Measurements from ENCODE around the gene SLX4IP.

SLX4IP gene

DNA sequence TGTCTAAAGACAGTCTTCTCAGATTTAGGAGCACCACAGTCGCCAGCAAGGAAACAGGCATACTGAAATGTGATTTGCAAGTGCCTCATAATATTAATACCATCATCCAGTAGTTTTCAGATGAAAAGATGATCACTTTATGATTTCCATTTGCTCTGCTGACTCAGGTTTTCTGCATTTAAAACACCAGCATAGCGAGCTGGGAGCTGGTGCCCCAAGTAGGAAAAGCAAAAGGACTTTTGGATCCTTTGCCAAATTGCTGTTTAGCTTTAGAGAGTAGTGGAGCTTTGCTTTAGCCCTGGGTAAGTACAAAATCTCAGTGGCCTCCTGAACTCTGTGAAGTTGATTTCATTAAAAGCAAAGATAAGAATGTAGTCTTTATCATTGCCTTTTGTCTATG, 160.2 kb downstream of the SLX4IP start:
- no peak overlapping the region for H3K4me3 ChIP-seq (ENCODE audit: low read length)
- no peak for DNase-seq (ENCODE audit: low read depth)
- TF ChIP-seq, protein P1, sequence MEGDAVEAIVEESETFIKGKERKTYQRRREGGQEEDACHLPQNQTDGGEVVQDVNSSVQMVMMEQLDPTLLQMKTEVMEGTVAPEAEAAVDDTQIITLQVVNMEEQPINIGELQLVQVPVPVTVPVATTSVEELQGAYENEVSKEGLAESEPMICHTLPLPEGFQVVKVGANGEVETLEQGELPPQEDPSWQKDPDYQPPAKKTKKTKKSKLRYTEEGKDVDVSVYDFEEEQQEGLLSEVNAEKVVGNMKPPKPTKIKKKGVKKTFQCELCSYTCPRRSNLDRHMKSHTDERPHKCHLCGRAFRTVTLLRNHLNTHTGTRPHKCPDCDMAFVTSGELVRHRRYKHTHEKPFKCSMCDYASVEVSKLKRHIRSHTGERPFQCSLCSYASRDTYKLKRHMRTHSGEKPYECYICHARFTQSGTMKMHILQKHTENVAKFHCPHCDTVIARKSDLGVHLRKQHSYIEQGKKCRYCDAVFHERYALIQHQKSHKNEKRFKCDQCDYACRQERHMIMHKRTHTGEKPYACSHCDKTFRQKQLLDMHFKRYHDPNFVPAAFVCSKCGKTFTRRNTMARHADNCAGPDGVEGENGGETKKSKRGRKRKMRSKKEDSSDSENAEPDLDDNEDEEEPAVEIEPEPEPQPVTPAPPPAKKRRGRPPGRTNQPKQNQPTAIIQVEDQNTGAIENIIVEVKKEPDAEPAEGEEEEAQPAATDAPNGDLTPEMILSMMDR (IDR thresholded peaks at IDR 0.05; ENCODE audit: insufficient read depth, low read depth, low read length, missing control alignments) = no peak

DNA sequence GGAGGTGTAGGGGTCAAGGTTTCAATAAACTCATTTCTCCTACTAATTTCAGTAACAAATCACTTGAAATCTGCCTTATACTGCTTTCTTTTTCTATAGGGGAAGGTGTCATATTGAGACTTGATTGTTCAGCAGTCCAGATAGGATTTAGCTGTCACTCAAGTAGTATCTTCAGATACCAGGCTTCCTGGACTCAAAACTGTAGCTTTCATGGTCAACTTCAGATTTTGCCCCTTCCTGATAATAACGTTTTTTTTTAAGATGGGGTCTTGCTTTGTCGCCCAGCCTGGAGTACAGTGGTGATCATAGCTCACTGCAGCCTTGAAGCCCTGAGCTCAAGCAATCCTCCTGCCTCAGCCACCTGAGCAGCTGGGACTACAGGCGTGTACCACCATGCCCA, 160.9 kb downstream of the SLX4IP start:
- DNase-seq (ENCODE audit: low read depth) = no peak
- H3K4me3 ChIP-seq (ENCODE audit: low read length) = no peak overlapping the region
- TF ChIP-seq, protein P1 (IDR thresholded peaks at IDR 0.05; ENCODE audit: insufficient read depth, low read depth, low read length, missing control alignments) = no peak

DNA sequence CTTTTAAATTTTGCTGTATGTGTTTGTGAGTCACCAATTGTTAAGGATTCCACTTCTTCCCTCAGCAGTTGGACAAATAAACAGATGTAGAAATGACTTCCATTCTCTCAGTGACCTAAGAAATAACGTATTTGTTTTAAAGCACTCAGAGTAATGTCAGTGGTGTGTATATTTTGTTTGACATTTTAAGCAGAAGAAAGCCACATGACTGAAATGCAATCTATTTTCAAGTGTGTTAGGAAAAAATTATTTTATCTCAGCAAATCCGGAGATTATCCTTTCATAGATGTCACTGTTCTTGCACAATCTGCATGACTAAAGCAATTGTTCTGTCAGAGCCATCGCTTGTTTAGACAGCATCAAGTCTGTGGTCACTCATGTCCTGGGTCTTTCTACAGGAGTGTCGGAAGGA, 161.6 kb downstream of the SLX4IP start:
- no peak overlapping the region for H3K4me3 ChIP-seq (ENCODE audit: low read length)
- TF ChIP-seq, protein P1 (IDR thresholded peaks at IDR 0.05; ENCODE audit: insufficient read depth, low read depth, low read length, missing control alignments) = no peak

DNA sequence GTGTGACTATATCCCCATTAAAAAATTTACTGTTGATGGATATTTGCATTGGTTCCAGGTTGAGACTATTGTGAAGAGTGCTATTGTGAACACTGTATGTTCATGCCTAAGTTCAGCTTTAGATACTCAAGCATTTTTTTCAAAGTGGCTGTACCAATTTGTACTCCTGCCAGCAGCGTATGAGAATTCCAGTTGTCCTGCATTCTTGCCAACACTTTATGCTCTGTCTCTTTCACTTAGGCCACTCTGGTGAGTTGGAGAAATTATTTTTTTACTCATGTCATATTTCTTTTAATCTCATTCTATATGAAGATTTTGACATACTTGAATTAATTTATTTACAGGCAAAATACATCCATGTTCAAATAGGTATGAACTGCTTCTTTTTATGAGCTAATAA, 162.5 kb downstream of the SLX4IP start:
- no peak overlapping the region for H3K4me3 ChIP-seq (ENCODE audit: low read length)
- TF ChIP-seq, protein P1 (IDR thresholded peaks at IDR 0.05; ENCODE audit: insufficient read depth, low read depth, low read length, missing control alignments) = no peak
- no peak for DNase-seq (ENCODE audit: low read depth)

More for the DNA sequence above, 161.6 kb downstream of the SLX4IP start:
- peak; percentile 83 for DNase-seq (ENCODE audit: low read depth)

DNA sequence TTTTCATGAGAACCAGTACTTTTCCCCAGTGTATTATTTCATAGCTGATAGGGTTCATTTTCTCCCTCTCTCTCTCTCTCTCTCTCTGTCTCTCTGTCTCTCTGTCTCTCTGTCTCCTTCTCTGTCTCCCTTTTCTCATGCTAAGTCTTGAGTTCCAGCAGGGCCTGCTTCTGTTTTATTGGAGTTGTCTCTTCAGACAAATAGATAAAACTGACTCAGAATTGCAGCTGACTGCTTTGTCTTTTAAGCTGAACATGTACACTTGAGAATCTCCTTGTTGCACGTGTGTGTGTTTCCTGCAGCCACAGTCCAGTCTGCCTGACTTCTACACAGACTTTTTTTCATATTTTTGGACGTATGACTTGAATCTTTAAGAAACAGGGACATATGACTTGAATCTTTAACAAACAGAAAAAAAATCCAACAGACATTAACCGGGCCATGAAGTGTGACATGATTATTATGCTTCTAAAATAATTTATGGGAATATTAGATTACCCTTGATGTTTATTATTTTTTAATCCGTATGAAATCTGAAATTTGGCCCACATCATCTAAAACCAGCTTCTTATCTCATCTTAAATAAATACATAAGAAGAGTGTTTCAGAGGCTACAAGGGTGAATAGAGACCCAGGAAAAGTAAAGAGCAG, 167.2 kb downstream of the SLX4IP start:
- TF ChIP-seq, protein P1 (IDR thresholded peaks at IDR 0.05; ENCODE audit: insufficient read depth, low read depth, low read length, missing control alignments) = no peak
- no peak for DNase-seq (ENCODE audit: low read depth)
- no peak overlapping the region for H3K4me3 ChIP-seq (ENCODE audit: low read length)

DNA sequence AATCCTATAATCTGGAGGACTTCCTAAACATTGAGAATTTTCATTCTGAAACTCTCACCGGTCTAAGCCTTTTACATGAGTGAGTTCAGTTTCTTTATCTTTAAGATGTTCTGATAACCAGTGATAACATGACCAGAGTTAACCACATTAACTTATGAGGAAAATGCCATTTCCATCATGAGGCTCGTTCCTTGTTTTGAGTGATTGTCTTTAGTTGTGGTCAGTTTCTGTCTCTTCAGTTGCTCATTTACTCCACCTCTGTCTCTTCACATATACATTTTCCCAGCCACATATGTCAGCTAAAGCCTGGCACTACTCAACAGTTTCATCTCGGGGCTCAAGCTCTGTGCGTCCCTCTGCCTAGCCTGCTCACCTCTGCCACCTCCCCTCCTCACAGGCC, 168.3 kb downstream of the SLX4IP start:
- no peak overlapping the region for H3K4me3 ChIP-seq (ENCODE audit: low read length)
- DNase-seq (ENCODE audit: low read depth) = no peak
- TF ChIP-seq, protein P1 (IDR thresholded peaks at IDR 0.05; ENCODE audit: insufficient read depth, low read depth, low read length, missing control alignments) = no peak
